Retinal pigment epithelial cell (primary cell): Measurements from ENCODE around the gene KLF6.

Experiments
- DNase-seq: peaks from one replicate; pipeline ENCODE4 v3.0.0-alpha.2; 2010; ENCODE audit warnings: low read depth
- H3K4me3 ChIP-seq: 2 replicates; pipeline ENCODE4 v1.5.1; 2011; ENCODE audit warnings: mild to moderate bottlenecking, low read length, control low read depth, moderate library complexity
- CTCF ChIP-seq: conservative IDR thresholded peaks from 2 replicates; pipeline ENCODE4 v1.5.1; 2011; ENCODE audit warnings: low read depth, low read length, control low read depth, inconsistent platforms

KLF6 gene

GRCh38 chr10:3800586-3800985, 15.6 kb upstream of the KLF6 start:
- no peak overlapping the region for H3K4me3 ChIP-seq
- TF ChIP-seq CTCF: no peak
- no peak for DNase-seq

DNA sequence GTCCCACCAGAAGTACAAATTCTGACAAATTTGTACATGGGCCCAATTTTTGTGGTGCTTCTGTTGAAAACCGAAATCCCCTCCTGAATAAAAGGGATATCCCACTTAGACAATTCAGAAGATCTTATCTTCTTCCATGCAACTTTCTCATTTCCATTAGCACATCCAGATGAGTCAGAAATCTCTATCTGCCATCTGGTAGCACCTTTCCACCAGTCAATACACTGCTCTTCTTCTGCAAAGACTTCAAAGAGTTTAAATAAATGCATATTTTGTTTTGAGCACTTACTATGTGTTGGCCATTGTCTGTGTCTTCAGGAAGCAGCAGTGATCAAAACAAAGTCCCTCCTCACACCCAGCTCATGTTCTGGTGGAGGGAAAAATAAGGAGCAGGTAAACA, 12.7 kb upstream of the KLF6 start:
- DNase-seq: no peak
- TF ChIP-seq CTCF: no peak
- no peak overlapping the region for H3K4me3 ChIP-seq

DNA sequence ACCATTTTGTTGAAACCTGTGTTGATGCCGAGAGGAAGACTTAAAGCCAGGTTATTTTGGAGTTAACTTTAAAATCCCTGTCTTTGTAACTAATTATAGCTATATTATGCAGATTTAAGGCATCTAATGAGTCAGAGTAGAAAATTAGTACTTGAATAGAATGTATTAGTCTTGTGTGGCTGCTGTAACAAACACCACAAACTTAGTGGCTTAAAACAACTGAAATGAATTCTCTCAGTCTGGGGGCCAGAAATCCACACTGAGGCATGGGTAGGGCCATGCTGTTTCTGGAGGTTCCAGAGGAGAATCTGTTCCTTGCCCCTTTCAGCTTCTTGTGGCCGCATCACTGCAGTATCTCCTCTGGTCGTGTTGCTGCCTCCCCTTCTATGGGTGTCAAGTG, 8.5 kb upstream of the KLF6 start:
- no peak overlapping the region for H3K4me3 ChIP-seq
- DNase-seq: no peak
- no peak for TF ChIP-seq CTCF

- H3K4me3 ChIP-seq: no peak overlapping the region
- DNase-seq: no peak
- TF ChIP-seq CTCF: no peak
These were observed 7.8 kb upstream of the KLF6 start for GRCh38 chr10:3792710-3793219.

GRCh38 chr10:3791974-3792633, 7.1 kb upstream of the KLF6 start:
- H3K4me3 ChIP-seq: no peak overlapping the region
- no peak for DNase-seq
- no peak for TF ChIP-seq CTCF

DNA sequence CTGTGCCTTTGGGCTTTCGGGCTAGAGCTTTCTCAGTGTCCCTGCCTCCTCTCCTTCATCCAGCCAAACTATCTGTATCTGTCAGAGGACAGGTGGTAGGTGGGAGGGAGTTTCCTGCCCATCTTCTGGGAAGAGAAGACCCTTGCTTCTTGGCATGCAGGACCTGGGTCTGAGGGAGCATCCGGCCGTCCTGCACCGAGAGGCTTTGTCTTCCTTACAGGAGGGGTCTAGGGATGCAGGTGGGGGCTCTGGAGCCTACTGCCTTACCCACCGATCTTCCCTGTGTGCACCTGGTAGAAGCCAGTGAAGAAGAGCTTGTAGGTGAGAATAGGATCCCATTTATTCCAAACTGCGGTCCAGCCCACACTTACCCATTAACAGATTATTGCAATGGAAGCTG, 5.8 kb upstream of the KLF6 start:
- no peak for TF ChIP-seq CTCF
- H3K4me3 ChIP-seq: no peak overlapping the region
- no peak for DNase-seq

- H3K4me3 ChIP-seq: no peak overlapping the region
- no peak for TF ChIP-seq CTCF
- no peak for DNase-seq
These were observed 5.3 kb upstream of the KLF6 start for GRCh38 chr10:3790272-3790671.
